ENCODE measurements around the gene LGR5. TPM values are rescaled to one million over a fixed set of nuclear protein-coding genes. Genes with fewer than 3 reads are reported as not detected.

Gene LGR5
- total and polyA plus RNA-seq, 2 of the 8 experiments (the other 6 are each of a cell fraction or from before 2014, with no cell fraction given): 0.08 to 0.19 TPM

DNA sequence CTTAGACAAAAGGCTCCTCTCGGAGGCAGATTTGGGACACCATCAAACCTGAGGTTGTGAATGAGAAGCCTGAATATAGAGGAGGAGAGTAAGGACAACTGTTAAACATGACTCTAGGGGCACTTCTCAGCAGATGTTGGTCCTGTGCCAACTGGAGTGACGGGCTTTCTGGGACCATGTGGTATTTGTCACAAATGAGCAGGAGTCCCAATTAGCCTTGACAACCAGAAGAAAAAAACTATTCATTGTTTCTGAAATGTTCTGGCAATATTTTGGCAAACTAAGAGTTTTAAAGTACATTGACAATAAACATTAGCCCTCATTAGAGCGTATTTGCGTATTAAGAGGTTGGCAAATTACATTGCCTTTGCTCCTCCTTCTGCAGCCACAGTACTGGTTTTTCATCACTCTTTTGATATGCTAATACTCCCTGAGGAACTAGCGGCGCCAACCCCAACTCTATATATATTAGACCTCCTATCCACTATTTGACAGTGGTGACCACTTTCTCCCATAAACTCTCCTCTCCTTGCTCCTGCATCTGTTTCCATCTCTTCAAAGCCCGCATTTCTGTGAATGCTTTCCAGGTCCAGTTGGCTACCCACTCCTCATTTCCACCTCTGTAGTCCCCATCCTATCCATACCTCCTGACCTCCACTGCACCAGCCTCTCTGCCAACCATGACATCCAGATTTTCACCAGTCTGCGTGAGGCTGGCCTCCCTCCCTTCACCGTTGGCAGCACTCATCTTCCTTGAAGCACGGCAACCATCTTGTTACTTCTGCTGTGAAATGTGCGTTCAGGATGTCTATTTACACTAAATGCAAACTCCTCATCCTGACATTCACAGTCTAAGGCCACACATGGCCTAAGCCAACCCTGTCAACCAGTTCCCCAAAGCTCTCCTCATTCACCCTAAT, 123.3 kb downstream of the LGR5 start:
- Histone ChIP-seq H3K27ac (ENCODE audit: low read depth, low read length) (no peak overlapping the region), H2AK5ac (ENCODE audit: low read depth, low read length) (no peak overlapping the region), H3K9me3 (ENCODE audit: insufficient read depth in 2 of 2, low read depth in 1 of 2, low read length in 1 of 2) (no peaks in the 10 kb centered on the region), H3K4me1 (replicated peaks in 1 of 4; ENCODE audit: control insufficient read depth in 3 of 4, insufficient read depth in 4 of 4, low read length in 3 of 4) (peaks cover 0 to 2% (median 0%) of the 10 kb centered on the region in 4 experiments; a peak in 2 of 7 replicates), H3K36me3 (ENCODE audit: control insufficient read depth in 2 of 4, insufficient read depth in 4 of 4, low read length in 3 of 4) (no peaks in the 10 kb centered on the region), H3K23ac (ENCODE audit: insufficient read length) (no peak overlapping the region), H2BK12ac (ENCODE audit: low read depth, low read length) (peak overlapping the region; percentile 91), H4K8ac (ENCODE audit: extremely low read depth, insufficient read depth, low read length) (no peak overlapping the region), H2AFZ (ENCODE audit: low read length) (peak overlapping the region; percentile 70; the same call in 1 of the 2 replicates), H3K4me2 (ENCODE audit: insufficient read depth in 1 of 2, low read depth in 2 of 2, low read length in 2 of 2) (no peak overlapping the region), H3K18ac (ENCODE audit: extremely low read depth, low read length) (no peak overlapping the region), H3K79me2 (ENCODE audit: control insufficient read depth in 1 of 2, insufficient read depth in 2 of 2, low read length in 2 of 2) (no peaks in the 10 kb centered on the region), H4K91ac (replicated peaks; ENCODE audit: insufficient read length, low read length) (no peak overlapping the region), H3K23me2 (ENCODE audit: low read depth, low read length) (no peaks in the 10 kb centered on the region), H2BK5ac (ENCODE audit: low read depth, low read length) (0 out of 2 replicates have a peak overlapping the region, but pooled peaks have one; percentile 36), H2BK120ac (replicated peaks; ENCODE audit: low read depth, low read length) (no peak overlapping the region), H3K14ac (ENCODE audit: insufficient read length) (no peak overlapping the region), H2BK20ac (ENCODE audit: low read length) (no peak overlapping the region), H3K4me3 (ENCODE audit: extremely low read depth in 1 of 4, insufficient read depth in 2 of 4, low read depth in 3 of 4, low read length in 4 of 4) (no peak overlapping the region), H3K56ac (replicated peaks; ENCODE audit: insufficient read length, low read depth, low read length) (no peak overlapping the region), H3K27me3 (replicated peaks in 1 of 4; ENCODE audit: control insufficient read depth in 3 of 4, extremely low read depth in 1 of 4, insufficient read depth in 3 of 4, low read length in 3 of 4) (peaks cover 0 to 1% (median 0%) of the 10 kb centered on the region in 4 experiments; a peak in 1 of 7 replicates), H4K20me1 (replicated peaks in 1 of 2; ENCODE audit: control insufficient read depth in 1 of 2, insufficient read depth in 2 of 2, low read length in 2 of 2) (no peaks in the 10 kb centered on the region), H3K79me1 (ENCODE audit: low read depth, low read length) (no peaks in the 10 kb centered on the region), H4K5ac (ENCODE audit: insufficient read length, low read depth, low read length) (no peak overlapping the region), H2BK15ac (ENCODE audit: low read length) (0 out of 2 replicates have a peak overlapping the region, but pooled peaks have one; percentile 46), H3K4ac (replicated peaks; ENCODE audit: insufficient read length, low read depth, low read length) (peak overlapping the region; percentile 95), H3K9ac (replicated peaks in 1 of 4; ENCODE audit: extremely low read depth in 1 of 4, low read depth in 3 of 4, low read length in 3 of 4) (no peak overlapping the region)
- WGBS, 2 experiments (ENCODE audit: extremely low coverage in 1 of 2, insufficient coverage in 1 of 2, insufficient read length in 1 of 2, insufficient replicate concordance in 2 of 2, low coverage in 1 of 2, low lambda C conversion rate in 2 of 2, missing lambda C conversion rate in 1 of 2): 76% methylated on average over 11 of the region's 11 CpGs; no CpG with 5 or more reads in 1 of the 2 experiments
- ChIA-PET CTCF (ENCODE audit: partially characterized antibody) (no interaction called here), POLR2A (ENCODE audit: partially characterized antibody) (no interaction called here)
- FAIRE-seq (no peak), DNase-seq (ENCODE audit: low read depth in 1 of 2, low spot score in 2 of 2) (no peak)
- TF ChIP-seq CHD2 (IDR thresholded peaks at IDR 0.05; ENCODE audit: low read length) (no peak), TEAD4 (IDR thresholded peaks at IDR 0.05; ENCODE audit: low read depth, low read length) (no peak), SIN3A (conservative IDR thresholded peaks at IDR 0.05 in 1 of 2, IDR thresholded peaks at IDR 0.05 in 1 of 2; ENCODE audit: low read depth in 1 of 2, low read length in 2 of 2) (no peak), SRF (IDR thresholded peaks at IDR 0.05; ENCODE audit: low read depth, low read length) (no peak), KDM4A (IDR thresholded peaks at IDR 0.05; ENCODE audit: low read depth, low read length, severe bottlenecking) (no peak), ASH2L (IDR thresholded peaks at IDR 0.05; ENCODE audit: low read length) (no peak), BACH1 (IDR thresholded peaks at IDR 0.05; ENCODE audit: low read length) (no peak)
- TF ChIP-seq, protein P1, sequence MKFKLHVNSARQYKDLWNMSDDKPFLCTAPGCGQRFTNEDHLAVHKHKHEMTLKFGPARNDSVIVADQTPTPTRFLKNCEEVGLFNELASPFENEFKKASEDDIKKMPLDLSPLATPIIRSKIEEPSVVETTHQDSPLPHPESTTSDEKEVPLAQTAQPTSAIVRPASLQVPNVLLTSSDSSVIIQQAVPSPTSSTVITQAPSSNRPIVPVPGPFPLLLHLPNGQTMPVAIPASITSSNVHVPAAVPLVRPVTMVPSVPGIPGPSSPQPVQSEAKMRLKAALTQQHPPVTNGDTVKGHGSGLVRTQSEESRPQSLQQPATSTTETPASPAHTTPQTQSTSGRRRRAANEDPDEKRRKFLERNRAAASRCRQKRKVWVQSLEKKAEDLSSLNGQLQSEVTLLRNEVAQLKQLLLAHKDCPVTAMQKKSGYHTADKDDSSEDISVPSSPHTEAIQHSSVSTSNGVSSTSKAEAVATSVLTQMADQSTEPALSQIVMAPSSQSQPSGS (IDR thresholded peaks at IDR 0.05; ENCODE audit: low read length): no peak
- TF ChIP-seq, protein P2, sequence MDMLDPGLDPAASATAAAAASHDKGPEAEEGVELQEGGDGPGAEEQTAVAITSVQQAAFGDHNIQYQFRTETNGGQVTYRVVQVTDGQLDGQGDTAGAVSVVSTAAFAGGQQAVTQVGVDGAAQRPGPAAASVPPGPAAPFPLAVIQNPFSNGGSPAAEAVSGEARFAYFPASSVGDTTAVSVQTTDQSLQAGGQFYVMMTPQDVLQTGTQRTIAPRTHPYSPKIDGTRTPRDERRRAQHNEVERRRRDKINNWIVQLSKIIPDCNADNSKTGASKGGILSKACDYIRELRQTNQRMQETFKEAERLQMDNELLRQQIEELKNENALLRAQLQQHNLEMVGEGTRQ (IDR thresholded peaks at IDR 0.05; ENCODE audit: low read length): no peak
